CD8-positive, alpha-beta memory T cell (primary cell): ENCODE data around the gene ABCC8. TPM values are rescaled to one million over a fixed set of nuclear protein-coding genes. Genes with fewer than 3 reads are reported as not detected.

Experiments
- CTCF ChIA-PET: fragments of 350-600 bp; sonication (Branson Sonifier 250); formaldehyde crosslinking; loops from one replicate; lab custom pipeline; 2021; ENCODE audit warnings: antibody characterized with exemption; lab: Charles Lee
- POLR2A ChIA-PET: fragments of 350-600 bp; sonication (Branson Sonifier 250); formaldehyde crosslinking; loops from one replicate; lab custom pipeline; 2021; ENCODE audit warnings: antibody characterized with exemption; lab: Charles Lee
- DNase-seq, 5 donors: peaks; one replicate each; pipeline versions ENCODE4 v3.0.0 to v3.0.0-alpha.2; 2020 to 2022; ENCODE audit warnings: mixed read lengths in 1 of 5
- H3K27ac ChIP-seq: one replicate; pipeline ENCODE4 v1.7.0; 2013; ENCODE audit warnings: low read depth, mild to moderate bottlenecking, low read length, moderate library complexity
- H3K27me3 ChIP-seq: 2 replicates; pipeline ENCODE4 v1.7.0; 2013; ENCODE audit warnings: low read length, mild to moderate bottlenecking; ENCODE audit not compliant: insufficient read depth, poor library complexity, severe bottlenecking
- H3K36me3 ChIP-seq: 2 replicates; pipeline ENCODE4 v1.7.0; 2013; ENCODE audit warnings: mild to moderate bottlenecking, low read length, moderate library complexity; ENCODE audit not compliant: insufficient read depth
- H3K4me1 ChIP-seq: 2 replicates; pipeline ENCODE4 v1.7.0; 2013; ENCODE audit warnings: mild to moderate bottlenecking, low read length, moderate library complexity; ENCODE audit not compliant: insufficient read depth
- H3K4me3 ChIP-seq: 2 replicates; pipeline ENCODE4 v1.7.0; 2013; ENCODE audit warnings: mild to moderate bottlenecking, low read length
- H3K9me3 ChIP-seq: 2 replicates; pipeline ENCODE4 v1.7.0; 2013; ENCODE audit warnings: mild to moderate bottlenecking, low read length
- H3K27ac Mint-ChIP-seq, 8 donors: one replicate each; pipeline ENCODE4 v1.8.0; 2020 to 2021; ENCODE audit warnings: mixed read lengths in 8 of 8, mild to moderate bottlenecking in 6 of 8, inconsistent platforms in 3 of 8, moderate library complexity in 3 of 8
- H3K27me3 Mint-ChIP-seq, 2 donors: one replicate each; pipeline ENCODE4 v1.8.0; 2020 to 2021; ENCODE audit warnings: mixed read lengths in 2 of 2, mild to moderate bottlenecking in 1 of 2, moderate library complexity in 1 of 2
- H3K36me3 Mint-ChIP-seq, 3 donors: one replicate each; pipeline ENCODE4 v1.8.0; 2020 to 2021; ENCODE audit warnings: mixed read lengths in 3 of 3, inconsistent platforms in 1 of 3, mild to moderate bottlenecking in 1 of 3
- H3K4me1 Mint-ChIP-seq, 3 donors: one replicate each; pipeline ENCODE4 v1.8.0; 2020 to 2021; ENCODE audit warnings: mixed read lengths in 3 of 3, inconsistent platforms in 1 of 3, mild to moderate bottlenecking in 1 of 3
- H3K4me3 Mint-ChIP-seq, 7 donors: one replicate each; pipeline ENCODE4 v1.8.0; 2020 to 2021; ENCODE audit warnings: mixed read lengths in 7 of 7, mild to moderate bottlenecking in 6 of 7, moderate library complexity in 4 of 7, inconsistent platforms in 2 of 7
- H3K9me3 Mint-ChIP-seq, 5 donors: one replicate each; pipeline ENCODE4 v1.8.0; 2020 to 2022; ENCODE audit warnings: mixed read lengths in 5 of 5, mild to moderate bottlenecking in 3 of 5, moderate library complexity in 2 of 5, inconsistent platforms in 1 of 5
- polyA plus RNA-seq: library from polyadenylated mRNA; unstranded; fragments of 300-500 nt; fragmentation: Illumina TruSeq; gene quantifications from one replicate; pipeline ENCODE4 v1.2.3, GENCODE V29; 2021
- total RNA-seq, 2 experiments: library from RNA; stranded (reverse); gene quantifications; one replicate each; pipeline ENCODE4 v1.2.3, GENCODE V29; 2021

ABCC8 gene
- total and polyA plus RNA-seq, 3 experiments from 2014 or later, result not detected

DNA sequence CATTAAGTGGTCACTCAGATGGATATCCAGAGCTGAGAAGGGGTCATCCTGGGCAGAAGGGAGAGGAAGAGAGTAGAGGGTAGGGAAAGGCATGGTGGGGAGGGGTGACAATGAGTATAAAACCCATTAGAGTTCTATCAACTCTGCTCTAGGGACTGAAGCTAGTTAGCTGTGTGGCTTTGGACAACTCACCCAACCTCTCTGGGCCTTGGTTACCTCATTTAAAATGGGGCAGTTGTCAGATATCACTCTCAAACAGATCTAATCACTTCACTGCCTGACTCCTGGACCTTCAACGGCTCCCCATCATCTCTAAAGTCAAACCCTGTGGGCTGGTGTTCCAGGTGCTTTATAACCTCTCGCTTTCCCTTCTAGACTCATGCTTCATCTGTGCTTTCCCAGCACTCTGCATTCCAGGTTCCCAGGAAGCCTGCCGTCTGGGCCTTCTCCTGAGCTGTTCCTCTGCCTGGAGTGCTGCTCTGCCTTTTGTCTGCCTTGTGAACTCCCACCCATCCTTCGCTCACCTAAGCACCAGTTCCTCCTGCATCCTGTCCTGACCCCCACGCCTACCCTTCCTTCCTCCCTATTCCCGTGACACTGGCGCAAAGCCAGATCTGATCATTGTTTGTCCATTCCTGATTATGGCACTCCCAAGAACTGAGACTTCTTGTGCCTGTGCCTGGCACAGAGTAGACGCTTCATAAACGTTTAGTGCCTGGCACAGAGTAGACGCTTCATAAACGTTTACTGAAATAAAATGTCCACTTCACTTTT, 65.9 kb downstream of the ABCC8 start:
- Histone ChIP-seq H3K27ac (no peak overlapping the region), H3K27me3 (no peaks in the 10 kb centered on the region), H3K4me1 (no peaks in the 10 kb centered on the region), H3K4me3 (no peak overlapping the region), H3K36me3 (no peaks in the 10 kb centered on the region), H3K9me3 (no peaks in the 10 kb centered on the region)
- H3K4me1 Mint-ChIP-seq, result peaks cover 0 to 7% (median 0%) of the 10 kb centered on the region in 3 donors
- peak overlapping the region in 1 of 8 donors; percentile 58 for H3K27ac Mint-ChIP-seq
- no peaks in the 10 kb centered on the region for H3K9me3 Mint-ChIP-seq
- ChIA-PET POLR2A (no interaction called here), CTCF (no interaction called here)
- no peaks in the 10 kb centered on the region for H3K36me3 Mint-ChIP-seq
- H3K4me3 Mint-ChIP-seq, result no peak overlapping the region
- DNase-seq, result no peak
- H3K27me3 Mint-ChIP-seq, result peaks cover 7 to 25% of the 10 kb centered on the region in 2 donors

- POLR2A ChIA-PET, result no interaction called here
Observed at GRCh38 chr11:17408641-17409040, 68.0 kb downstream of the ABCC8 start.

DNA sequence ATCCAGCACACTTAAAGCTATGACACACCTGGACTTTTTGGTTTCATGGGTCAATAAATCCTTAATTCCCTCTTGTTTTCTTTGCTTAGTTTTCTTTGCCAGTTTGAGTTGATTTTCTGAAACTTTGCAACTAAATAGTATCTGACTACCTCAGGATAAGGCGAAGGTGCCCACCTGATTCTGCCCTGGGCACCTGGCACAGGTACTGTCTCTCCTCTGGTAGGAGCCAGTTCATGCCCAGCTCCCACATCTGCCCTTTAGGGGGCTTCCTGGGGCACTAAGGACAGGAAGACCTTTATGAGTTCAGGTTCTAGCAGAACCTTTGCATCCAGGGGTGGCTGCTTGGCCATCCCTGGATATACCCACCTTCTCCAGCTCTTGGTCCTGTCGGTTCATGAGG, 68.6 kb downstream of the ABCC8 start:
- Histone ChIP-seq H3K36me3 (no peaks in the 10 kb centered on the region), H3K4me3 (no peak overlapping the region), H3K9me3 (no peaks in the 10 kb centered on the region), H3K27ac (no peak overlapping the region), H3K27me3 (no peaks in the 10 kb centered on the region), H3K4me1 (no peaks in the 10 kb centered on the region)
- Mint-ChIP-seq H3K36me3 (no peaks in the 10 kb centered on the region), H3K4me1 (no peaks in the 10 kb centered on the region), H3K9me3 (no peaks in the 10 kb centered on the region), H3K4me3 (no peak overlapping the region), H3K27ac (no peak overlapping the region), H3K27me3 (peaks cover 10% of the 10 kb centered on the region in 2 donors)
- POLR2A ChIA-PET, result no interaction called here
- CTCF ChIA-PET, result no interaction called here
- no peak for DNase-seq

More at GRCh38 chr11:17408641-17409040, 68.0 kb downstream of the ABCC8 start:
- Histone ChIP-seq H3K9me3 (no peaks in the 10 kb centered on the region), H3K4me1 (no peaks in the 10 kb centered on the region), H3K27me3 (no peaks in the 10 kb centered on the region), H3K4me3 (no peak overlapping the region), H3K36me3 (no peaks in the 10 kb centered on the region), H3K27ac (no peak overlapping the region)
- Mint-ChIP-seq H3K9me3 (no peaks in the 10 kb centered on the region), H3K4me3 (no peak overlapping the region), H3K4me1 (no peaks in the 10 kb centered on the region), H3K27ac (no peak overlapping the region), H3K36me3 (no peaks in the 10 kb centered on the region), H3K27me3 (peaks cover 10 to 15% of the 10 kb centered on the region in 2 donors)
- DNase-seq, result no peak
- CTCF ChIA-PET, result interaction anchor here (1.0 kb wide), 1 partner anchor 30 kb away, joined by 3 read pairs; no protein-coding TSS in a partner anchor

DNA sequence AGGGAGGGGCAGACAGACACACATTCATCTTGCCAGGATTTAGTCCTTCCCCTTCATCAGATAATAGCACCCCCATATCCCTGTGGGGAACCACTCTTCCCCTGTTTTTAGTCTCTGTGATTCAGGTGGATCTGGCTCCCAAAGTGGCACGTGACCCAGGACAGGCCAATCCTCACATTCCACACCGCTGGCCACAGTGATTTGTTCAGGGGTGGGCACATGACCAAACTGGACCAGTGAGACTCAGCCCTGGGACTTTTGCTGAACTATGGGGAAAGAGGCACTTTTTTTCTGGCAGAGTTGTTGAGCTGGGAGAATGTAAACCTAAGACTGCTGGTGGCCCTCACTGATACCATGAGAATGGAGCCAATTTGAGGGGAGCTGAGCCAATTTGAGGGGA, 69.1 kb downstream of the ABCC8 start:
- Histone ChIP-seq H3K4me1 (no peaks in the 10 kb centered on the region), H3K9me3 (no peaks in the 10 kb centered on the region), H3K4me3 (no peak overlapping the region), H3K36me3 (no peaks in the 10 kb centered on the region), H3K27ac (no peak overlapping the region), H3K27me3 (no peaks in the 10 kb centered on the region)
- Mint-ChIP-seq H3K4me3 (no peak overlapping the region), H3K9me3 (no peaks in the 10 kb centered on the region), H3K27me3 (peaks cover 7 to 8% of the 10 kb centered on the region in 2 donors), H3K4me1 (no peaks in the 10 kb centered on the region), H3K36me3 (no peaks in the 10 kb centered on the region), H3K27ac (no peak overlapping the region)
- CTCF ChIA-PET, result no interaction called here
- DNase-seq, result no peak
- POLR2A ChIA-PET, result no interaction called here

DNA sequence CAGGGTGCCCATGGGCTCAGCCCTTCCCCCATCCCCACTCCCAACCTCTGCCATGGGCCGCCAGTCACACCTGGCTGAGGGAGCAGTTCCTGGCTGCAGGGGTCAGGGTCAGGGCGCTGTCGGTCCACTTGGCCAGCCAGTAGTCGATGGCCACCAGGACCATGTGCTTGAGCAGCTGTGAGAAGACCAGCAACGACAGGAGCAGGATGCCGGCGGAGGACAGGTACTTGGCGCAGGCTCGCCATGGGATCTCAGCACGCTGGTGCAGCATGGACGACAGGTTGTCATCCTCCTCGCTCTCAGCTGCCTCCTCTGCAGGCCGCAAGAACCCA, 69.9 kb downstream of the ABCC8 start:
- Mint-ChIP-seq H3K4me3 (no peak overlapping the region), H3K4me1 (no peaks in the 10 kb centered on the region), H3K27ac (no peak overlapping the region), H3K36me3 (no peaks in the 10 kb centered on the region), H3K27me3 (peaks cover 3 to 6% of the 10 kb centered on the region in 2 donors), H3K9me3 (no peaks in the 10 kb centered on the region)
- Histone ChIP-seq H3K27ac (no peak overlapping the region), H3K27me3 (no peaks in the 10 kb centered on the region), H3K4me3 (no peak overlapping the region), H3K9me3 (no peaks in the 10 kb centered on the region), H3K36me3 (no peaks in the 10 kb centered on the region), H3K4me1 (no peaks in the 10 kb centered on the region)
- ChIA-PET POLR2A (no interaction called here), CTCF (no interaction called here)
- DNase-seq, result no peak

DNA sequence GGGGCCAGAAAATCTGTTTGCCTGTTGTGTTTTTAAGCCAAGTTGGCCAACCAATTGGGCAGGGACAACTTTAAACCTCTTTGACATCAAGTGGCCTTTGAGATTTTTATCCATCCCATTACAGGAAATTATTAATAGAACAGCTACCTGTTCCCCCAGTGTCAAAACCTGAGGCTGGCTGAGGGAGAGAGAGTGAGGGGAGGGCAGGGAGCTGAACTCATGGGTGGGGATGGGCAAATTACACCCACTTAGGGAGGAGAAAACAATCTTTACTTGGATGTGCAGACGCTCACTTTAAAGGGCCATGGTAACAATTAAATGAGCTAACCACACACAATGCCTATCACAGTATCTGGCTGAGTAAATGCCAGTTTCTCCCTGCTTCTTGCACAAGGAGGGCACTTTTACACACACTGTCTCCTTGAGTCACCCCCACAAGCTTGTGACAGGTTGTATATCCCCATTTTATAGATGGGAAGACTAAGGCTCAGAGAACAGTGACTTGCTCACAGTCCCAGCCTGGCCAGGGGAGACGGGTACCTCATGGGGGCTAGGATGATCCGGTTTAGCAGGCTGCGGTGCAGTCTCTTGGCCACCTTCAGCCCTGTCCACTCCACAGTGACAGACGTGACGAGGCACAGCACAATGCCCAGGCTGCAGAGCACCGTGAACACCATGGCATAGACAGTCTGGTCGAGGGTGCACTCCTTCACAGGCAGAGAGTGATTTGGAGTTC, 70.4 kb downstream of the ABCC8 start:
- Mint-ChIP-seq H3K4me1 (no peaks in the 10 kb centered on the region), H3K4me3 (no peak overlapping the region), H3K27me3 (peaks cover 3 to 6% of the 10 kb centered on the region in 2 donors), H3K36me3 (no peaks in the 10 kb centered on the region), H3K27ac (no peak overlapping the region), H3K9me3 (no peaks in the 10 kb centered on the region)
- DNase-seq, result no peak
- H3K27ac ChIP-seq, result no peak overlapping the region
- no peaks in the 10 kb centered on the region for H3K9me3 ChIP-seq
- no peak overlapping the region for H3K4me3 ChIP-seq
- H3K4me1 ChIP-seq, result no peaks in the 10 kb centered on the region
- ChIA-PET POLR2A (no interaction called here), CTCF (interaction anchor here (1.1 kb wide), 1 partner anchor 18 kb away, joined by 3 read pairs; the partner anchor contains the start of gene KCNJ11)
- H3K27me3 ChIP-seq, result no peaks in the 10 kb centered on the region
- no peaks in the 10 kb centered on the region for H3K36me3 ChIP-seq

GRCh38 chr11:17405232-17406005, 71.2 kb downstream of the ABCC8 start:
- H3K36me3 Mint-ChIP-seq, result no peaks in the 10 kb centered on the region
- H3K4me3 ChIP-seq, result no peak overlapping the region
- POLR2A ChIA-PET, result no interaction called here
- no peaks in the 10 kb centered on the region for H3K9me3 ChIP-seq
- H3K27me3 ChIP-seq, result no peaks in the 10 kb centered on the region
- no peak overlapping the region for H3K27ac ChIP-seq
- H3K4me1 ChIP-seq, result no peaks in the 10 kb centered on the region
- DNase-seq, result no peak
- peak overlapping the region in 1 of 8 donors; percentile 14 for H3K27ac Mint-ChIP-seq
- CTCF ChIA-PET, result interaction anchor here (0.7 to 1.1 kb wide), 2 partner anchors 17 to 24 kb away, joined by 3 read pairs; partner anchors contain the start of gene KCNJ11
- no peak overlapping the region for H3K4me3 Mint-ChIP-seq
- H3K36me3 ChIP-seq, result no peaks in the 10 kb centered on the region
- H3K27me3 Mint-ChIP-seq, result peaks cover 3 to 6% of the 10 kb centered on the region in 2 donors
- H3K9me3 Mint-ChIP-seq, result no peaks in the 10 kb centered on the region
- no peaks in the 10 kb centered on the region for H3K4me1 Mint-ChIP-seq
